GM12878 (cell line): Measurements from ENCODE around the gene HIRA.

Experiments used
- ATF2 ChIP-seq: IDR thresholded peaks from 2 replicates; pipeline ENCODE4 v1.6.1; 2012; ENCODE audit warnings: low read length, inconsistent platforms
- BRCA1 ChIP-seq: IDR thresholded peaks from 2 replicates; pipeline ENCODE4 v1.6.1; 2011; ENCODE audit warnings: low read depth, low read length, improper control_type of control experiment
- CEBPB ChIP-seq, 2 experiments: fragments of 150-350 bp in 1 of 2; IDR thresholded peaks; 2 replicates each; pipeline ENCODE4 v1.6.1; 2012 to 2014; ENCODE audit warnings: low read depth in 2 of 2, low read length in 2 of 2, borderline replicate concordance in 1 of 2, inconsistent platforms in 1 of 2
- DPF2 ChIP-seq: fragments of 450-650 bp; IDR thresholded peaks from 2 replicates; pipeline ENCODE4 v1.6.1; 2017; ENCODE audit warnings: mild to moderate bottlenecking
- ELK1 ChIP-seq: IDR thresholded peaks from 2 replicates; pipeline ENCODE4 v1.6.1; 2012; ENCODE audit warnings: low read depth, low read length, improper control_type of control experiment
- PKNOX1 ChIP-seq: fragments of 450-650 bp; IDR thresholded peaks from 2 replicates; pipeline ENCODE4 v1.6.1; 2016; ENCODE audit warnings: mild to moderate bottlenecking
- POLR2A ChIP-seq: IDR thresholded peaks from 2 replicates; pipeline ENCODE4 v1.6.1; 2011; ENCODE audit warnings: low read depth, mild to moderate bottlenecking, low read length
- RBBP5 ChIP-seq: fragments of 200-600 bp; sonication (generic); conservative IDR thresholded peaks from 2 replicates; pipeline ENCODE4 v1.6.1; 2016
- SREBF1 ChIP-seq: IDR thresholded peaks from 2 replicates; pipeline ENCODE4 v1.6.1; 2012; ENCODE audit warnings: mild to moderate bottlenecking, low read length
- YY1 ChIP-seq: IDR thresholded peaks from 2 replicates; pipeline ENCODE4 v1.6.1; 2011; ENCODE audit warnings: low read depth, mild to moderate bottlenecking, low read length
- TF ChIP-seq, protein P1 (sequence below), 3 experiments: IDR thresholded peaks in 2 of 3; conservative IDR thresholded peaks in 1 of 3; 2 replicates each; pipeline ENCODE4 v1.5.1; 2011; ENCODE audit warnings: low read depth in 3 of 3, low read length in 3 of 3, mild to moderate bottlenecking in 3 of 3, control low read depth in 2 of 3, moderate library complexity in 2 of 3, inconsistent platforms in 1 of 3, mixed read lengths in 1 of 3; ENCODE audit not compliant: control insufficient read depth in 2 of 3, insufficient read depth in 1 of 3; ENCODE audit errors: extremely low read depth in 1 of 3

- TF ChIP-seq, protein P1, sequence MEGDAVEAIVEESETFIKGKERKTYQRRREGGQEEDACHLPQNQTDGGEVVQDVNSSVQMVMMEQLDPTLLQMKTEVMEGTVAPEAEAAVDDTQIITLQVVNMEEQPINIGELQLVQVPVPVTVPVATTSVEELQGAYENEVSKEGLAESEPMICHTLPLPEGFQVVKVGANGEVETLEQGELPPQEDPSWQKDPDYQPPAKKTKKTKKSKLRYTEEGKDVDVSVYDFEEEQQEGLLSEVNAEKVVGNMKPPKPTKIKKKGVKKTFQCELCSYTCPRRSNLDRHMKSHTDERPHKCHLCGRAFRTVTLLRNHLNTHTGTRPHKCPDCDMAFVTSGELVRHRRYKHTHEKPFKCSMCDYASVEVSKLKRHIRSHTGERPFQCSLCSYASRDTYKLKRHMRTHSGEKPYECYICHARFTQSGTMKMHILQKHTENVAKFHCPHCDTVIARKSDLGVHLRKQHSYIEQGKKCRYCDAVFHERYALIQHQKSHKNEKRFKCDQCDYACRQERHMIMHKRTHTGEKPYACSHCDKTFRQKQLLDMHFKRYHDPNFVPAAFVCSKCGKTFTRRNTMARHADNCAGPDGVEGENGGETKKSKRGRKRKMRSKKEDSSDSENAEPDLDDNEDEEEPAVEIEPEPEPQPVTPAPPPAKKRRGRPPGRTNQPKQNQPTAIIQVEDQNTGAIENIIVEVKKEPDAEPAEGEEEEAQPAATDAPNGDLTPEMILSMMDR (IDR thresholded peaks at IDR 0.05 in 2 of 3, conservative IDR thresholded peaks at IDR 0.05 in 1 of 3; ENCODE audit: control insufficient read depth in 2 of 3, extremely low read depth in 1 of 3, insufficient read depth in 1 of 3, low read depth in 3 of 3, low read length in 3 of 3) = no peak
- TF ChIP-seq SREBF1 (no peak), YY1 (no peak), PKNOX1 (no peak), POLR2A (no peak), BRCA1 (no peak), CEBPB (IDR thresholded peaks at IDR 0.05; ENCODE audit: borderline replicate concordance in 1 of 2, low read depth in 2 of 2, low read length in 2 of 2) (no peak), ATF2 (no peak), RBBP5 (no peak), DPF2 (no peak), ELK1 (no peak)
Observed at GRCh38 chr22:19295733-19296132, 135.8 kb downstream of the HIRA start.
